ENCODE data around the gene IFIT1B.
"Not testable (repeated sequence)": the region's sequence is repeated elsewhere in the genome, so short reads cannot be mapped to it uniquely, and the experiment has no call there.

IFIT1B gene

DNA sequence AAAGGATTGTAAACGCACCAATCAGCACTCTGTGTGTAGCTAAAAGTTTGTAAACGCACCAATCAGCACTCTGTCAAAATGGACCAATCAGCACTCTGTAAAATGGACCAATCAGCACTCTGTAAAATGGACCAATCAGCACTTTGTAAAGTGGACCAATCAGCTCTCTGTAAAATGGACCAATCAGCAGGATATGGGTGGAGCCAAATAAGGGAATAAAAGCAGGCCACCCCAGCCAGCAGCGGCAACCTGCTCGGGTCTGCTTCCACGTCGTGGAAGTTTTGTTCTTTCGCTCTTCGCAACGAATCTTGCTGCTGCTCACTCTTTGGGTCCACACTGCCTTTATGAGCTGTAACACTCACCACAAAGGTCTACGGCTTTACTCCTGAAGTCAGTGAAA, 34.4 kb downstream of the IFIT1B start:
- DNase-seq (ENCODE audit: low read depth, low spot score), result not testable (repeated sequence)

DNA sequence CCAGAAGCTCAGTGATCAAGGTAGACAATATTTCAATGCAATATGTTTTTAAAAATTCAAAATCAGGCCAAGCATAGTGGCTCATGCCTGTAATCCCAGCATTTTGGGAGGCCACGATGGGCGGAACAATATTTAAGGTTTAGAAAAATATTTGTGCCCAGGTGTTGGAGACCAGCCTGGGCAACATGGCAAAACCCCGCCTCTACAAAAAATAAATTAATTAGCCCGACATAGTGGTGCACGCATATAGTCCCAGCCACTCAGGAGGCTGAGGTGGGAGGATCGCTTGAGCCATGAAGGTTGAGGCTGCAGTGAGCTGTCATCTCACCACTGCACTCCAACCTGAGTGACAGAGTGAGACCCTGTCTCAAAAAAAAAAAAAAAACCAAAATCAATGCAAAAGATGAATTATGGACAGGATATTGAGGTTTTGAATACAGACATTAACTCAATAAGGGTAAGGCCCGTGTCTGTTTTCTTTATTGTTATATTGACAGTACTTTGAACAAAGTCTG, 35.6 kb downstream of the IFIT1B start:
- DNase-seq (ENCODE audit: low read depth, low spot score), result no peak

DNA sequence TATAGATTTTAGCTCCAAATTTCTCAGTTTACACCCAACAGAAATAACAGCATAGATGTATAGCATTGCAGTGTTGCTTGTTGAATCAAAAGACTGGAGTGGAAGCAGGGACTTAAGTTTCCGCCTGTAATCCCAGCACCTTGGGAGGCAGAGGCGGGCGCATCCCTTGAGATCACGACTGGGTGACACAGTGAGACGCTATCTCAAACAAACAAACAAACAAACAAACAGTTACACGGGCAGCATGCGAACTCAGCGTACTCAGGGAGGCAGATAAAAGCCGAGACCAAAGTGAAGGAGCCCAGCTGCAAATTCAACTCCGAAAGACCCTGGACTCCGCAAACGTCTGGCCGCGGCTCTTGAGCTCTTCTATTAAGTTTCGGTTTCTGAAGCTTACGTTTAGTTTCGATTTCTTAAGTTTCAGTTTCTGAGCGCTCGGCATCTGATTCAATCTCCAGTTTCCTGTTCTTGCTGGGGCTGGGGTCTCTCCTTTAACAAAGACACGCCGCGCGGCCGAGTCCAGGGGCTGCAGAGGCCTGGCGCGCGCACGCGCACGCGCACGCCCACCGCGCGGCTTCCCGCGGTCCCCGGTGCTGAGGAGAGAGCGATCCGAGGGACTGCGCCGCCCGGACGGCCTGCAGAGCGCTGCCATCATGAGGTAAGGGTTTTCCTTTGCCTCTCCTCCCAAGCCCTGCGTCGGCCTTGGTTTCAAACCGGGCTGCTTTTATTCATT, 36.5 kb downstream of the IFIT1B start, which contains the start of gene IFIT5:
Gene IFIT5 (plus strand): TSS at position 423 of the 733 bp plus-strand sequence. CDS start 231 bp downstream, at position 654.
- peak; percentile 28 for DNase-seq (ENCODE audit: low read depth, low spot score)

DNA sequence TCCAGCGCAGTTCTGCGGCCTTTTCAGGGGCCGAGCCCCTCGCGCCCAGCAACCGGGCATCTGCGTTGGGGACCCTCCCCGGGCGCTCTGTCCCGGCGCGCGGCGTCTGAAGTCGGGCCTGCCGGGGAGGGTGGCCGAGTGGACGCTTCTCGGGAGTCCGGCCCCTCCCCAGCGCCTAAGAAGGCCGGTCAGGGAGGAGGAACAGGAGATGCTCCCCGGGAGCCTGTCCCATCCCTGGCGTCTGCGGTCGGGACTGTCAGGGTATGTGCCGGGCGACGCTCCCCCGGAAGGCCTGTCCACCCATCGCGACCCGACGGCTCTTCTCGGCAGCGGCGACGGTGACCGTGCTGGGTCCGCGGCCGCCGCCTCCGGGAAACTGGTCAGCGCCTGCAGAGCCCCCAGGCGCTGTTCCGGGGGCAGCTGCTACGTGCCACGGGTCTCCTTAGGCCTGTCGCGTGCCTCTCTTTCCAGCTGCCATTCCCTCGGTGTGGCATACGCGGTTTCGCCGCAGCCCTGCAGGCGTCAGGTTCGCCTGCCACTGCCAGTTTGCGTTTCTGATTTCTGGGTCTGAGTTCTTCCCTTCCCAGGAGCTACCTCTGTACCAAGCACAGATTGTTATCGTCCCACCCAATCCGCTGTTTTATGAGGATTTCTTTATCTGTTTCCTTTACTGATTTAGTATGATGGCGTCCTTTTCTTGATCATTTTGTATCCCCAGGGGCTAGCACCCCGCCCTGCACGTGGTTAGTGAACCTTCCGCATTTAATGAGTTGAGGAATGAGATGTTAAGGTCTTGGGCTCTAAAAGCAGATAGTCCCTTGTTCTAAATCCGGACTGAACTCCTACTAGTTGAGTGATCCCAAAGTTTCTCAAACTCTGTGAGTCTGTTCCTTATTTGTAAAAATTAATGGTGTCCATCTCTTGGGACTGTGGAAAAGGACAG, 37.3 kb downstream of the IFIT1B start:
- no peak for DNase-seq (ENCODE audit: low read depth, low spot score)

DNA sequence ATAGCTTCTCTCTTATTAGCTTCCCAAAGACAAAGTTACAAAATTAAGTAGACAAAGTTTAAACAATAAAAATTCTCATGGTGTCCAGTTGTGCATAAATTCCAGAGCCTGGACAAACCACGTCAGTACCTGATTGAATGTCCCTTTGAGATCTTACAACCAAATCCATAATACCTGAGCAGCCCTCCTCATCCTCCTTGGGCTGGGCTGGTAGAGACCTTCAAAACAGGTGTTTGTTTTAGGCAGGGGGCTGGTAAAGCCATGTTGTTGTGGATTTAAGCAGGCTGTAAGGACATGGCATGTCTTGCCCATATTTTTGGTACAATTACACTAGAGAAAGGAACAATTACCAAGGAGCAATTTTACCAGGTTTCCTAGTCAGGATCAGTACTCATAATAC, 38.6 kb downstream of the IFIT1B start:
- no peak for DNase-seq (ENCODE audit: low read depth, low spot score)

DNA sequence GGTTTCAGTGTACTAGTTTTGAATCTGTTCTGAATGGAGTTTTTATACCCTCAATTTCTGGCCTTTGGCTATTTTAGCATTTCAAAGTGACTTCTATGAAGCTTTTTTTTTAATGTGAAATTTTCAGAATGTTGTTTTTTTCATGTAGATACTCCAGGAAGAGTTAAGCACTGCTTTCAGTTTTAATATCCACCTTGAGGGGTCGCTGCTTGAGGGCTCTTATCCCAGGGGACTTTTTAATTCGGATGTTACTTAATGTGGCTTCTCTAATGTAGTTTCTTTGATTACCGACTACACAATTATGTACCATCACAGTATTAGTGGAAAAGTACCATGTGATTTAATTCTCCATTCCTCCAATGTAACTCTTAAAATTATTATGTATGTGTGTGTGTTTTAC, 41.7 kb downstream of the IFIT1B start:
- no peak for DNase-seq (ENCODE audit: low read depth, low spot score)

DNA sequence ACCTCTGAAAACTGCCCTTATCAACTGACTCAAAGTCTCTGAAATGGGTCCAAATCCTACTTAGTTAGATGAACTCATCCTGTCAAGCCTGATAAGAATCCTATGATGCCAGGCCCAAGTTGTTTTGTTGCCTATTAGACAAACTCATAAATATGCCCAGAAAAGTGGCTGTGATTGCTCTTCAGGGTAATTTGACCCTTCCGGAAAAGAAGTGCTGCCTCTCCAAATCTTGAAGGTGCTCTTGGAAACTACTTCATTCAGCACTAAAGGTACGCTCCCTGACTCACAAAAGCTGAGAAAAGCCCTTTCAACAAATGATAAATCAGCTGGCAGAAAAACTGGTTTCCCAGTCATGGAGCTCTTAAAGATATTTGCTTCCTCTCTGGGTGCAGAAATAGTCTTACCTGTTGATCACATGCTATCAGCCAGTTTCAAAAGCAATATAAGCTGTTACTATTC, 43.2 kb downstream of the IFIT1B start:
- DNase-seq (ENCODE audit: low read depth, low spot score), result no peak

DNA sequence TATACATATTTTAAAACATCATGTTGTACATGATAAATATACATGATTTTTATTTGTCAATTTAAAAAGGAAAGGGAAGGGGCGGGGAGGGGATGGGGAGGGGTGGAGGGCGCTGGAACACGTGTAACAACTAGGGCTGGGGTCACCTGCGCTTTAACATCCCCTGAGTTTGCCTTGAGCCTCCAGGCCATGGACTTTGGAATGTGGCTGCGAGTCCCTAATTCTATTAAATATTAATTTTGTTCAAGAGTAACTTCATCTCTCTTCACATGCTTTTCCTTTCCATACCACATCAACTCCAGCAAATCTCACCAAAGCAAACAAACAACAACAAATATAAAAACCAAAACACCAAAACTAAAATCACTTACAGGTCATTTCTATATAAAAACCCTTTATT, 47.1 kb downstream of the IFIT1B start:
- no peak for DNase-seq (ENCODE audit: low read depth, low spot score)

DNA sequence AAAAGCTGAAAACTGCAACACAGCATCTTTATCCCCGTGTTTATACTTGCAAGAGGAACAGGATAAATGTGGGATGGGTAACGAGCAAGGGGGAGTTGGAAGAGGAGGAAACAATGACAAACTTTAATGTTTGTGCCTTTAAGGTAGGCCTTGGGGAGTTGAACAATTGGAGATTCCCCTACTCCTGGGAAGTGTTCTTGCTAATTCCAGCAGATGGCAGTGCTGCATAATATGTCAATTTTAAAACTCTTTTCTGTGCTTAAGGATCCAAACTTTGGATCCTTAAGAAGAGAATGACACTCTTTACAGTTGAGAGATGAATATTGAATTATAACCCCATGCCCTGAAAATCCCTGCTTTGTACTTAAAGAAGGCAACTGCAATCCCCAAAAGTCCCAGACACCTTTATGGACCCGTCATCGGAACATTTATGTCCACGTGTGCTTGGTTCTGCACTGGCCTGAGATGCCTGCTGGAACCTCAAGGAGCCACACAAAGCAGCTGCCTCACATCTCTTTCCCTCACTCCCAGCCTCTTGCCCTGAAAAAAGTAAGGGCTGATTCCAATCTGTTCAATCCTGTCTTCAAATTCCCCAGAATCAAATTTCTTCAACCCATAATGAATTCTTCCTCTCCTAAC, 48.5 kb downstream of the IFIT1B start:
- DNase-seq (ENCODE audit: low read depth, low spot score), result no peak

DNA sequence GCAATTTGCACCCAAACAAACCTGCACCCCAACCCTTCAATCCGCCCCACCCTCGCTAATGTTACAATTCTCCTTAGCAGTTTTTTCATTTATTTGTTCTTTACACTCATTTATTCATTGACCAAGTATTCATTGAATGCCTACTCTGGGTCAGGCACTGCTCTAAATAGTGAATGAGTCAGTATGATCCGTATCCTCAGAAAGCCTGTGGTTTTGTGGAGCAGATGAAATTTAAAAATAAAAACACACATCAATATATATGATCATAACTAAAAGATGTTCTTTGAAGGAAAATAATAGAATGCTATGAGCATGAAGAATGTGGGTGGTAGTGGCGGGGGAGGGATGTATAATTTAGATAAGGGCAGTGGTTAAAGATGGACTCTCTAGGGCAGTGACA, 49.8 kb downstream of the IFIT1B start:
- no peak for DNase-seq (ENCODE audit: low read depth, low spot score)

DNA sequence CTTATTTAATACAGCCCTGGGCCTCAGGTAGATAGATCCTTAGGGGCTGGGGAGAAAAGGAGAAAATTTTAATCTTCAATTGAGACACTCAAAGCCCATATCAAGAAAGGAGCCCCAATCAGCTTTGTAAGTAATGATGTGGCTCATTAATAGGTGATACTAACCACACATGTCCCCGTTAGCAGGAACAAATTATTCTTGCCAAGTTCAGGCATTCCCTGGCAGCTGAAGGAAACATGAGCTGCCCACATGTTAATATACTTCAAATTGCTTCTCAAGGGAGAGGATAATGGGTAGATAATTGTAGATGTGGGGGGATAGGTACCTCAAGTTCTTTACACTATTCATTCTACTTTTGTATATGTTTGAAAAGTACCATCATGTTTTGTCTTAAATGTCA, 51.0 kb downstream of the IFIT1B start:
- DNase-seq (ENCODE audit: low read depth, low spot score), result no peak

DNA sequence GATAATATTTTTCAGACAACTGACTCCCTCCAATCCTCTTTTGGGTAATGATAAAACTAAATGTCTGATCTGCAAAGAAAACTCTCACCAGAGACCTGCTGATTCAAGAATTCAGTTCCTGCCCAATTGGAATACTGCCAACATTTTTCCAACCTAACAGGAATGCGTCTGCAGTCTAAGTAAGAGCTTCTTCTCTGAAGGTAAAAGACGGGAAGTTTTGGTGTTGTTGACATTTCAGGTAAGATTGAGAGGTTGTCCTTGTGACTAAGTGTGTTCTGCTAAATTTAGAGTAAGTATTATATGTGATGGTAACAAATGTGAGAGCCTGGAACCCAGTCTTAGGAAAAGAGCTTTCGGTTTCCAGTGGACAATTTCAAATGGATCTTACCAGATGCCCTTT, 54.1 kb downstream of the IFIT1B start:
- DNase-seq (ENCODE audit: low read depth, low spot score), result no peak

Measured in activated CD4-positive, CD25-positive, alpha-beta regulatory T cell treated with anti-CD3 and anti-CD28 coated beads, Interleukin-2, amount 50 U/mL, for 16 hours (primary cell).